Stimulated activated CD4-positive, alpha-beta T cell treated with anti-CD3 and anti-CD28 coated beads, TNF-alpha, amount 100 ng/mL, for 24 hours (primary cell): Measurements from ENCODE around the gene LDLR.
"Not testable (repeated sequence)": the region's sequence is repeated elsewhere in the genome, so short reads cannot be mapped to it uniquely, and the experiment has no call there.

ENCODE experiments used
- DNase-seq, 3 experiments: peaks; one replicate each; pipeline ENCODE4 v3.0.0-alpha.2; 2020; ENCODE audit warnings: low read depth in 3 of 3

LDLR gene

GRCh38 chr19:11105014-11105636 lies 15.9 kb downstream of the LDLR start:
- no peak for DNase-seq

- no peak for DNase-seq
Observed at GRCh38 chr19:11106477-11106876, 17.2 kb downstream of the LDLR start.

- DNase-seq: no peak
Observed at GRCh38 chr19:11108746-11109145, 19.5 kb downstream of the LDLR start.

- DNase-seq: no peak
Observed at GRCh38 chr19:11111117-11111770, 22.0 kb downstream of the LDLR start.

GRCh38 chr19:11111771-11112144 lies 22.5 kb downstream of the LDLR start:
- no peak for DNase-seq

GRCh38 chr19:11113140-11113708 lies 24.0 kb downstream of the LDLR start:
- DNase-seq: no peak

DNA sequence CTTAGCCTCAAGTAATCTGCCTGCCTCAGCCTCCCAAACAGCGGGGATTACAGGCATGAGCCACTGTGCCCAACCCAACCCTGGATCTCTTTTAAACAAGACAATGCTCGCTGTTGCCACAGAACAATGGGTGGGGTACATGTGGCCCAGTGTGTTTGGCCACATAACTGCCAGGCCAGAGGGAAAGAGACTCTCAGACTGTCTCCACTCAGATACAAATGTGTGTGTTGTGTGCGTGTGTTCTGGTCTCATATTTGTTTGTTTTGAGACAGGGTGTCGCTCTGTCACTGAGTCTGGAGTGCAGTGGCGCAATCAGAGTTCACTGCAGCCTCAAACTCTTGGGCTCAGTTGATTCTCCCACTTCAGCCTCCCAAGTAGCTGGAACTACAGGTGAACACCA lies 25.8 kb downstream of the LDLR start:
- no peak for DNase-seq

DNA sequence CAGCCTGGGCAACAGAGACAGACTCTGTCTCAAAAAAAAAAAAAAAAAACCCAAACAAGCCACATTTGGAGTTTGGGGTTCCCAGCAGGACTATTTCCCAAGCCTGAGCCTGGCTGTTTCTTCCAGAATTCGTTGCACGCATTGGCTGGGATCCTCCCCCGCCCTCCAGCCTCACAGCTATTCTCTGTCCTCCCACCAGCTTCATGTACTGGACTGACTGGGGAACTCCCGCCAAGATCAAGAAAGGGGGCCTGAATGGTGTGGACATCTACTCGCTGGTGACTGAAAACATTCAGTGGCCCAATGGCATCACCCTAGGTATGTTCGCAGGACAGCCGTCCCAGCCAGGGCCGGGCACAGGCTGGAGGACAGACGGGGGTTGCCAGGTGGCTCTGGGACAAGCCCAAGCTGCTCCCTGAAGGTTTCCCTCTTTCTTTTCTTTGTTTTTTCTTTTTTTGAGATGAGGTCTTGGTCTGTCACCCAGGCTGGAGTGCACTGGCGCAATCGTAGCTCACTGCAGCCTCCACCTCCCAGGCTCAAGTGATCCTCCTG lies 26.7 kb downstream of the LDLR start:
- DNase-seq: no peak

DNA sequence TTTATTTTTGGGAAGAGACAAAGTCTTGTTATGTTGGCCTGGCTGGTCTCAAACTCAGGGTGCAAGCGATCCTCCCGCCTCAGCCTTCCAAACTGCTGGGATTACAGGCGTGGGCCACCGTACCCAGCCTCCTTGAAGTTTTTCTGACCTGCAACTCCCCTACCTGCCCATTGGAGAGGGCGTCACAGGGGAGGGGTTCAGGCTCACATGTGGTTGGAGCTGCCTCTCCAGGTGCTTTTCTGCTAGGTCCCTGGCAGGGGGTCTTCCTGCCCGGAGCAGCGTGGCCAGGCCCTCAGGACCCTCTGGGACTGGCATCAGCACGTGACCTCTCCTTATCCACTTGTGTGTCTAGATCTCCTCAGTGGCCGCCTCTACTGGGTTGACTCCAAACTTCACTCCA lies 27.2 kb downstream of the LDLR start:
- no peak for DNase-seq

DNA sequence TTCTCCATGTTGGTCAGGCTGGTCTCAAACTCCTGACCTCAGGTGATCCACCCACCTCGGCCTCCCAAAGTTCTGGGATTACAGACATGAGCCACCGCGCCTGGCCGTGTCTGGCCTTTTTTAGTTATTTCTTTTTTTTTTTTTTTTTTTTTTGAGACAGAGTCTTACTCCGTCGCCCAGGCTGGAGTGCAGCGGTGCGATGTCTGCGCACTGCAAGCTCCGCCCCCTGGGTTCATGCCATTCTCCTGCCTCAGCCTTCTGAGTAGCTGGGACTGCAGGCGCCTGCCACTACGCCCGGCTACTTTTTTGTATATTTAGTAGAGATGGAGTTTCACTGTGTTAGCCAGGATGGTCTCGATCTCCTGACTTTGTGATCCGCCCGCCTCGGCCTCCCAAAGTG lies 32.7 kb downstream of the LDLR start:
- not testable (repeated sequence) for DNase-seq

DNA sequence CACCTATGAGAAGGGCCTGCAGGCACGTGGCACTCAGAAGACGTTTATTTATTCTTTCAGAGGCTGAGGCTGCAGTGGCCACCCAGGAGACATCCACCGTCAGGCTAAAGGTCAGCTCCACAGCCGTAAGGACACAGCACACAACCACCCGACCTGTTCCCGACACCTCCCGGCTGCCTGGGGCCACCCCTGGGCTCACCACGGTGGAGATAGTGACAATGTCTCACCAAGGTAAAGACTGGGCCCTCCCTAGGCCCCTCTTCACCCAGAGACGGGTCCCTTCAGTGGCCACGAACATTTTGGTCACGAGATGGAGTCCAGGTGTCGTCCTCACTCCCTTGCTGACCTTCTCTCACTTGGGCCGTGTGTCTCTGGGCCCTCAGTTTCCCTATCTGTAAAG lies 33.9 kb downstream of the LDLR start:
- DNase-seq: no peak

DNA sequence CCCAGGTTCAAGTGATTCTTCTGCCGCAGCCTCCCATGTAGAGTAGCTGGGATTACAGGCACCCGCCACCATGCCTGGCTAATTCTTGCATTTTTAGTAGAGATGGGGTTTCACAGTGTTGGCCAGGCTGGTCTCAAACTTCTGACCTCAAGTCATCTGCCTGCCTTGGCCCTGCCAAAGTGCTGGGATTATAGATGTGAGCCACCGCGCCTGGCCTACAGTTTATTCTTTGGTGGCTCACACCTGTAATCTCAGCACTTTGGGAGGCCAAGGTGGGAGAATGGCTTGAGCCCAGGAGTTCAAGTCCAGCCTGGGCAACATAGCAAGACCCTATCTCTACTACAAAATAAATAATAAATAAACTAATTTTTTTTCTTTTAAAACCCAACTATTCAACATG lies 34.9 kb downstream of the LDLR start:
- not testable (repeated sequence) for DNase-seq

GRCh38 chr19:11125994-11126685 lies 36.9 kb downstream of the LDLR start:
- DNase-seq: peak; percentile 56 to 72 (median 72)

GRCh38 chr19:11127905-11128304 lies 38.6 kb downstream of the LDLR start:
- no peak for DNase-seq

GRCh38 chr19:11130824-11131455 lies 41.7 kb downstream of the LDLR start:
- peak; percentile 38 to 68 (median 68) for DNase-seq

GRCh38 chr19:11131471-11131870 lies 42.2 kb downstream of the LDLR start:
- no peak for DNase-seq

DNA sequence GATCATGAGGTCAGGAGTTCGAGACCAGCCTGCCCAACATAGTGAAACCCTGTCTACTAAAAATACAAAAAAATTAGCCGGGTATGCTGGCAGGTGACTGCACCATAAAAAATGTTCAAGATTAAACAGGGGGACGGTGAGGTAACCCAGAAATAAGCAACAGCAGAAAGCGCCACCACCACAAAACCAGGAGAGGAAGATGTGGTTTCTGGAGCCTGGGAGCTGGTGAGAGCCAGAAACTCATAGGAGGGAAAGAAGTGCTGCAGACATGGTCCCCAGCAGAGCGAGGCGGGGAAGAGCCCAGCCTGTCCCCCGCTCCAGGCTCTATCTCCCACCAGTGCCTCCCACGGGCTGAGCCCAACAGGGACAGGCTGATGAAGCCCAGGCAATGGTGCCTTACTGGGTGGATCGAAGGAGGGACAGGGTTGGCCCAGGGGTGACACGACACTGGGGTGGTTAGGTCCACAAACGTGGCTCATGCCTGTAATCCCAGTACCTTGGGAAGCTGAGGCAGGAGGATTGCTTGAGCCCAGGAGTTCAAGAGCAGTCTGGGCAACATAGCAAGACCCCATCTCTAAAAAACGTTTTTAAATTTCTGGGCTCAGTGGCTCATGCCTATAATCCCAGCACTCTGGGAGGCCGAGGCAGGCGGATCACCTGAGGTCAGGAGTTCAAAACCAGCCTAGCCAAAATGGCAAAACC lies 47.3 kb downstream of the LDLR start:
- no peak for DNase-seq

DNA sequence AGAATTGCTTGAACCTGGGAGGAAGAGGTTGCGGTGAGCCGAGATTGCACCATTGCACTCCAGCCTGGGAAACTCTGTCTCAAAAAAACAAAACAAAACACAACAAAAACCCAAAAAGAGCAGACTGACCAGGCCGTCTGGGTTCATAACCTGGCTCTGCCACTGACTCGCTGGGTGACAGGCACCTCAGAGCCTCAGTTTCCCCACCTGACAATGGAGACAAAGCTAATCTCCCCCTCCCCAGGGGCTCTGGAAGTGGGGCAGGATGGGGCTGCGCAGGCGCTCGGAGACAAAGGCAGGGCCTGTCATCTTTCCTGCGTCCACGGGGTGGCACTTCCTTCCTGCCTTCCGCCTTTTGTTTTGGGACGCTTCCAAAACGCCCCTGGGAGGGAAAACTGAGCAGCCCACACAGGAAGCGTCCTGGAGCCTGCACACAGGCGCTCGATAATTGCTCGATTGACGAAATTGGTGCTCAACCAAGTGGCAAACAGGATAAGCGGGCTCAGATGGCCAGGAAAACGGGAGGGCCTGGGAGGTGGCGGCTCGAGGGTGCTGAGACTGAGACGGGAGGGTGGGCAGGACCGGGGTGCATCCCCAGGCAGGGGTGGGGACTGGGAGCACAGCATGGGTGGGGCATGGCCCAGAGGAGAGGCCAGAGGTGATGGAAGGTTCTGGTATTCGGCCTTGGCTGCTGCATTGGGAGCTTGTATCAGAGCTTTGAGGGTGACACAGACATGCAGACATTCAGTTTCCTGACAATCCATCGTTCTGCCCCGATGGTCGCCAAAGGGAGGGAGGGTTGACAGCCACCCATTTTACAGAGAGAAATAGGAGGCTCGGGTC lies 48.5 kb downstream of the LDLR start:
- peak; percentile 15 to 46 (median 16) for DNase-seq

DNA sequence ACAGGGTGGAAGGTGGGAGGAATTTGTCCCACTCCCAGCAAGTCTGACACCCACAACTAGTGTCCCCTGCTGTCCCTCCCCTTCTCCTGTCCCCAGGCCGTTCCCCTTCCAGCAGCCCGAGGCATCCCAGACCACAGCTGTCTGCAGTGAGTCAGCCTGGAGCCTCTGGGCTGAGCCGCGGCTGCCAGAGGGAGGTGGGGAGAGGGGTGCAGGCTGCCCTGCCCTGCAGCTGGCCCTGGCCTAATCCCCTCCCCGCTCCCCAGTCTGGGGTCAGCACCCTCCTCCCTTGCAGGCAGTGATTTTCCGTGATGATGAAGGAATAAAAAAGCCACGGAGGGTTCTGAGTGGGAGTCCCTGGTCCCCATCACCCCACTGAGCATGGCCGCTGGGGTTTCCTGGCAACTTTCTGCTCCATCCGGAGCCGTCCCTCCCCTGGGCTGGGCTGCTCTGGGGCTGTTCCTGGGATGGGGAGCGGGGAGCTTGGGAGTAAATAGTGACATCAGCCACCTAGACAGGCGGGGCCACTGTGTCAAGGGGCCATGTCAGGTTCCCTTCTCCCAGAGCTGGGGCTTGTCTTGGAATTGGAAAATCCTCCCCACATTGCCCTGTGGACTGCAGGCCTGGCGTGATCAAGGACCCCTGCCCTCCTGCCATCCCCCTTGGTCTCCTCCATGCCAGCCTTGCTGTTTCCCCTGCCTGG lies 49.5 kb downstream of the LDLR start:
- no peak for DNase-seq

- not testable (repeated sequence) for DNase-seq
Observed at GRCh38 chr19:11140023-11140538, 50.8 kb downstream of the LDLR start.
